Mesothelial cell of epicardium (in vitro differentiated cells): ENCODE results near the gene FA2H. TPM values are rescaled to one million over a fixed set of nuclear protein-coding genes. Genes with fewer than 3 reads are reported as not detected.
"Not testable (repeated sequence)": the region's sequence is repeated elsewhere in the genome, so short reads cannot be mapped to it uniquely, and the experiment has no call there.

Experiments used
- DNase-seq, 2 experiments: peaks; one replicate each; pipeline ENCODE4 v3.0.0; 2021; ENCODE audit warnings: low spot score in 2 of 2; ENCODE audit not compliant: unreplicated experiment in 2 of 2
- H3K27ac Mint-ChIP-seq: 2 replicates; pipeline ENCODE4 v1.8.0; 2021; ENCODE audit warnings: mixed read lengths
- H3K27me3 Mint-ChIP-seq: 2 replicates; pipeline ENCODE4 v1.8.0; 2021; ENCODE audit warnings: low read depth, mixed read lengths
- H3K36me3 Mint-ChIP-seq: 2 replicates; pipeline ENCODE4 v1.8.0; 2021; ENCODE audit warnings: mixed read lengths
- H3K4me1 Mint-ChIP-seq: 2 replicates; pipeline ENCODE4 v1.8.0; 2021; ENCODE audit warnings: mixed read lengths
- H3K4me3 Mint-ChIP-seq: 2 replicates; pipeline ENCODE4 v1.8.0; 2021; ENCODE audit warnings: mild to moderate bottlenecking, moderate library complexity, mixed read lengths
- H3K9me3 Mint-ChIP-seq: 2 replicates; pipeline ENCODE4 v1.8.0; 2021; ENCODE audit warnings: mixed read lengths
- CTCF ChIP-seq: fragments of 200-600 bp; sonication (generic); IDR thresholded peaks from one replicate; pipeline ENCODE4 v1.5.0; 2021; ENCODE audit warnings: antibody characterized with exemption; ENCODE audit not compliant: unreplicated experiment
- total RNA-seq: library from RNA; stranded (reverse); gene quantifications from 3 replicates; pipeline ENCODE4 v1.2.1, GENCODE V29; 2021

Gene FA2H
- total RNA-seq, 1 donor from 2014 or later: not detected

- Mint-ChIP-seq H3K36me3 (no peaks in the 10 kb centered on the region), H3K27me3 (peaks cover 62% of the 10 kb centered on the region), H3K4me3 (no peak overlapping the region), H3K4me1 (no peaks in the 10 kb centered on the region), H3K27ac (no peak overlapping the region), H3K9me3 (peaks cover 8% of the 10 kb centered on the region)
- no peak for DNase-seq
- TF ChIP-seq CTCF: no peak
Measured at GRCh38 chr16:74768239-74768638, 6.4 kb downstream of the FA2H start.

- Mint-ChIP-seq H3K4me3 (no peak overlapping the region), H3K4me1 (no peaks in the 10 kb centered on the region), H3K9me3 (peaks cover 8% of the 10 kb centered on the region), H3K27me3 (peaks cover 57% of the 10 kb centered on the region), H3K36me3 (no peaks in the 10 kb centered on the region), H3K27ac (no peak overlapping the region)
- TF ChIP-seq CTCF: no peak
- no peak for DNase-seq
Measured at GRCh38 chr16:74767749-74768148, 6.9 kb downstream of the FA2H start.

GRCh38 chr16:74766729-74767128, 7.9 kb downstream of the FA2H start:
- H3K9me3 Mint-ChIP-seq: peaks cover 8% of the 10 kb centered on the region
- H3K27me3 Mint-ChIP-seq: peaks cover 48% of the 10 kb centered on the region
- DNase-seq: no peak
- H3K27ac Mint-ChIP-seq: no peak overlapping the region
- no peak for TF ChIP-seq CTCF
- H3K4me3 Mint-ChIP-seq: no peak overlapping the region
- no peaks in the 10 kb centered on the region for H3K4me1 Mint-ChIP-seq
- H3K36me3 Mint-ChIP-seq: no peaks in the 10 kb centered on the region

GRCh38 chr16:74764184-74764583, 10.4 kb downstream of the FA2H start:
- DNase-seq, H3K27ac Mint-ChIP-seq, H3K4me1 Mint-ChIP-seq, H3K36me3 Mint-ChIP-seq, H3K4me3 Mint-ChIP-seq, H3K9me3 Mint-ChIP-seq: not testable (repeated sequence)
- H3K27me3 Mint-ChIP-seq: peaks cover 32% of the 10 kb centered on the region

GRCh38 chr16:74761665-74762064, 13.0 kb downstream of the FA2H start:
- TF ChIP-seq CTCF: no peak
- H3K27ac Mint-ChIP-seq: no peak overlapping the region
- H3K36me3 Mint-ChIP-seq: no peaks in the 10 kb centered on the region
- no peaks in the 10 kb centered on the region for H3K4me1 Mint-ChIP-seq
- no peak for DNase-seq
- H3K9me3 Mint-ChIP-seq: no peaks in the 10 kb centered on the region
- peaks cover 23% of the 10 kb centered on the region for H3K27me3 Mint-ChIP-seq
- no peak overlapping the region for H3K4me3 Mint-ChIP-seq

- peaks cover 30% of the 10 kb centered on the region for H3K27me3 Mint-ChIP-seq
- DNase-seq: no peak
- no peak for TF ChIP-seq CTCF
- H3K4me1 Mint-ChIP-seq: no peaks in the 10 kb centered on the region
- no peak overlapping the region for H3K27ac Mint-ChIP-seq
- H3K4me3 Mint-ChIP-seq: no peak overlapping the region
- H3K36me3 Mint-ChIP-seq: no peaks in the 10 kb centered on the region
- no peaks in the 10 kb centered on the region for H3K9me3 Mint-ChIP-seq
Measured at GRCh38 chr16:74760007-74760767, 14.4 kb downstream of the FA2H start.
